ENCODE data around the gene TOGARAM2. TPM values are rescaled to one million over a fixed set of nuclear protein-coding genes. Genes with fewer than 3 reads are reported as not detected.

The TOGARAM2 gene
- total RNA-seq, 1 donor from 2014 or later, result not detected

DNA sequence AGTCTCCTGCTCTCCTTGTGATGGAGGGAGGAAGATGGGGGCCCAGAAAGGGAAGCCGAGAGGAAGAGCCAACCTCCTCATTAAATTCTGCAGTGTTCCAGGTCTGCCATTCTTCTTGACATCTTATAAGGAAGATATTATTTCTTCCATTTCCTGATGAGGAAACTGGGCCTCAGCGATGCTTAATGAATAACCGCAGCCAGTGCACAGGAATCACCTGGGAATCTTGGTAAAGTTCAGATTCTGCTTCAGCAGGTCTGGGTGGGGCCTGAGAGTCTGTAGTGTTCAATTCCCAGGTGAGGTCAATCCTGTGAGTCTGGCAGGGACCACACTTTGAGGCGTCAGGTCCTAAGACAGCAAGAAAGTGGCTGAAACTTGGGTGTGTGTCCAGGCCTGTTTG, 75.9 kb downstream of the TOGARAM2 start:
- TF ChIP-seq CTCF (IDR thresholded peaks at IDR 0.05; ENCODE audit: partially characterized antibody, unreplicated experiment), result no peak
- H3K9me3 Mint-ChIP-seq (ENCODE audit: unreplicated experiment), result no peaks in the 10 kb centered on the region
- no peak overlapping the region for H3K4me3 Mint-ChIP-seq (ENCODE audit: unreplicated experiment)
- DNase-seq, result no peak
- no peaks in the 10 kb centered on the region for H3K36me3 Mint-ChIP-seq (ENCODE audit: unreplicated experiment)
- H3K27me3 Mint-ChIP-seq (ENCODE audit: unreplicated experiment), result peaks cover 4% of the 10 kb centered on the region
- H3K4me1 Mint-ChIP-seq (ENCODE audit: low read depth, unreplicated experiment), result peaks cover 9% of the 10 kb centered on the region
- H3K27ac Mint-ChIP-seq (ENCODE audit: unreplicated experiment), result no peak overlapping the region

- no peaks in the 10 kb centered on the region for H3K36me3 Mint-ChIP-seq (ENCODE audit: unreplicated experiment)
These were observed 78.5 kb downstream of the TOGARAM2 start for GRCh38 chr2:29059624-29060023.

DNA sequence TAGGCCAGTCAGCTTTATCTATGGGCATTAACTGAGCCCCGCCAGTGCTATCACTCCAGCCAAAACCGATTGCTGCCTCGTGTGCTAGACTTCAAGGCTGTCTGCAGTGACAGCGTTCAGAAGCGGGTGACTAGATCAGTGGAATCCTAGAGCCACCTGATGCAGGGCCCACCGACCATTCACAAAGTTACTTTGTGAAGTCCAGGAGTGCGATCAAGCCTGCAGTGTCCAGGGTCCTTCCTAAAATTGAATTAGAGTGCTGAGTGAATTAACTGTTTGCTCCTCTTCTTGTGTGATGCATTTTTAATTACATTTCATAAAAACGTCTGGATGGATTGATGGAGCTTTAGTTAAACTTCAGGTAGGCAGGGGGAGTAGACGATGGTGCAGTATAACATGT, 79.3 kb downstream of the TOGARAM2 start:
- H3K27me3 Mint-ChIP-seq (ENCODE audit: unreplicated experiment), result peaks cover 5% of the 10 kb centered on the region
- H3K9me3 Mint-ChIP-seq (ENCODE audit: unreplicated experiment), result no peaks in the 10 kb centered on the region
- no peak overlapping the region for H3K4me3 Mint-ChIP-seq (ENCODE audit: unreplicated experiment)
- TF ChIP-seq CTCF (IDR thresholded peaks at IDR 0.05; ENCODE audit: partially characterized antibody, unreplicated experiment), result no peak
- DNase-seq, result no peak
- H3K27ac Mint-ChIP-seq (ENCODE audit: unreplicated experiment), result no peak overlapping the region
- H3K36me3 Mint-ChIP-seq (ENCODE audit: unreplicated experiment), result no peaks in the 10 kb centered on the region
- H3K4me1 Mint-ChIP-seq (ENCODE audit: low read depth, unreplicated experiment), result peaks cover 8% of the 10 kb centered on the region

More at GRCh38 chr2:29059624-29060023, 78.5 kb downstream of the TOGARAM2 start:
- TF ChIP-seq CTCF (IDR thresholded peaks at IDR 0.05; ENCODE audit: partially characterized antibody, unreplicated experiment), result no peak
- peaks cover 6% of the 10 kb centered on the region for H3K27me3 Mint-ChIP-seq (ENCODE audit: unreplicated experiment)
- H3K4me1 Mint-ChIP-seq (ENCODE audit: low read depth, unreplicated experiment), result peaks cover 7% of the 10 kb centered on the region
- no peak overlapping the region for H3K4me3 Mint-ChIP-seq (ENCODE audit: unreplicated experiment)
- no peak for DNase-seq
- no peaks in the 10 kb centered on the region for H3K9me3 Mint-ChIP-seq (ENCODE audit: unreplicated experiment)
- H3K27ac Mint-ChIP-seq (ENCODE audit: unreplicated experiment), result no peak overlapping the region

DNA sequence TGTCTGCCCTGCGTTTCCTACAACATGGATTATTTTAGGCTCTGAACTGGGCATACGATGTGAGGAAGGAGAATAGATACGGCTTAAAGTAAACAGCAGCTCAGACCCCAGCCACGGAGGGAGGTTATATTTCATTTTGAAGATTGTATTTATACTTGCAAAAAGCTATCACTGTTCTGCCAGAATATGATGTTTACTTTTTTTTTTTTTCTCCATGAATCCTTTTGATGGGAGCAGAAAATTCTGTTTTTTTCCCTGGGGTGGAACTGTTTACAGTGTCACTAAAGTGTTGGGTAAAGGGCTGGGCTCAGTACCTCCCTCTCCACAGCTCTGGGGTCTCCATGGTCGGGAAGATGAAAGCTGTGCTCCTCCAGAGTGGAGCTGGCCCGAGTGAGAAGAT, 80.1 kb downstream of the TOGARAM2 start:
- Mint-ChIP-seq H3K4me3 (ENCODE audit: unreplicated experiment) (no peak overlapping the region), H3K27me3 (ENCODE audit: unreplicated experiment) (peaks cover 5% of the 10 kb centered on the region), H3K9me3 (ENCODE audit: unreplicated experiment) (no peaks in the 10 kb centered on the region), H3K36me3 (ENCODE audit: unreplicated experiment) (no peaks in the 10 kb centered on the region), H3K27ac (ENCODE audit: unreplicated experiment) (no peak overlapping the region), H3K4me1 (ENCODE audit: low read depth, unreplicated experiment) (peaks cover 8% of the 10 kb centered on the region)
- no peak for TF ChIP-seq CTCF (IDR thresholded peaks at IDR 0.05; ENCODE audit: partially characterized antibody, unreplicated experiment)
- DNase-seq, result no peak

DNA sequence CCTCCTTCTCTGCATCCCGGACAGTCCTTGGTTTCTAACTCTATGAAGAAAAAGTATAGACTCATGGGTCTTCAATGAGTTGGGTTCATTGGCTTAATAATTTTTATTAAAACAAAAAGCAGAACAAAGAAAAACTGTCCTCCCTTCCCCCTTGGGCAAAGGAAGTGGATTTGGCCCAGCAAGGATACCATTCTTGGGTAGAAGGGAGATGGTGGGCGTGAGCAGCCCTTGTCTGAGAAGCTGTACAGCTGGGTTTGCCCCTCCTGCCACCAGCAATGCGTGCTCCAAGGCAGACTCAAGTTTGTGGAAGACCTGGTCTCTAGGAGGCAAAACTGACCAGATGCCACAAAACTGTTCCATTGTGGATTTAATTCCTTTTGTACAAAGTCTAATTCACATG, 80.5 kb downstream of the TOGARAM2 start:
- no peak for DNase-seq
- TF ChIP-seq CTCF (IDR thresholded peaks at IDR 0.05; ENCODE audit: partially characterized antibody, unreplicated experiment), result no peak
- Mint-ChIP-seq H3K27me3 (ENCODE audit: unreplicated experiment) (peaks cover 5% of the 10 kb centered on the region), H3K27ac (ENCODE audit: unreplicated experiment) (no peak overlapping the region), H3K4me1 (ENCODE audit: low read depth, unreplicated experiment) (peaks cover 8% of the 10 kb centered on the region), H3K9me3 (ENCODE audit: unreplicated experiment) (no peaks in the 10 kb centered on the region), H3K4me3 (ENCODE audit: unreplicated experiment) (no peak overlapping the region), H3K36me3 (ENCODE audit: unreplicated experiment) (no peaks in the 10 kb centered on the region)

Measured in glutamatergic neuron (in vitro differentiated cells).